ENCODE results near the gene GRIK3.
"Not testable (repeated sequence)": the region's sequence is repeated elsewhere in the genome, so short reads cannot be mapped to it uniquely, and the experiment has no call there.

GRIK3 gene

GRCh38 chr1:36934061-36934460 is 100.3 kb downstream of the GRIK3 start:
- DNase-seq: no peak

GRCh38 chr1:36927826-36928225 is 106.5 kb downstream of the GRIK3 start:
- DNase-seq: no peak

- no peak for DNase-seq
Measured at GRCh38 chr1:36925251-36925650, 109.1 kb downstream of the GRIK3 start.

GRCh38 chr1:36924282-36924811 is 110.0 kb downstream of the GRIK3 start:
- DNase-seq: peak; percentile 28 to 39

GRCh38 chr1:36922593-36923426 is 111.5 kb downstream of the GRIK3 start:
- no peak for DNase-seq

GRCh38 chr1:36922071-36922470 is 112.2 kb downstream of the GRIK3 start:
- no peak for DNase-seq

- DNase-seq: no peak
Measured at GRCh38 chr1:36920801-36921405, 113.4 kb downstream of the GRIK3 start.

- no peak for DNase-seq
Measured at GRCh38 chr1:36920371-36920770, 113.9 kb downstream of the GRIK3 start.

GRCh38 chr1:36919491-36920145 is 114.7 kb downstream of the GRIK3 start:
- DNase-seq: no peak

- no peak for DNase-seq
Measured at GRCh38 chr1:36918604-36919003, 115.7 kb downstream of the GRIK3 start.

- DNase-seq: not testable (repeated sequence)
Measured at GRCh38 chr1:36916542-36916941, 117.8 kb downstream of the GRIK3 start.

- no peak for DNase-seq
Measured at GRCh38 chr1:36913484-36914060, 120.7 kb downstream of the GRIK3 start.

- no peak for DNase-seq
Measured at GRCh38 chr1:36913016-36913415, 121.3 kb downstream of the GRIK3 start.

GRCh38 chr1:36912365-36912865 is 121.9 kb downstream of the GRIK3 start:
- no peak for DNase-seq

GRCh38 chr1:36911561-36912364 is 122.6 kb downstream of the GRIK3 start:
- DNase-seq: no peak

- DNase-seq: no peak
Measured at GRCh38 chr1:36910886-36911540, 123.3 kb downstream of the GRIK3 start.

- DNase-seq: no peak
Measured at GRCh38 chr1:36909946-36910725, 124.2 kb downstream of the GRIK3 start.

GRCh38 chr1:36909359-36909758 is 125.0 kb downstream of the GRIK3 start:
- not testable (repeated sequence) for DNase-seq

GRCh38 chr1:36908096-36908495 is 126.2 kb downstream of the GRIK3 start:
- no peak for DNase-seq

- DNase-seq: no peak
Measured at GRCh38 chr1:36906555-36906954, 127.8 kb downstream of the GRIK3 start.

GRCh38 chr1:36905941-36906340 is 128.4 kb downstream of the GRIK3 start:
- no peak for DNase-seq
